WERI-Rb-1 (cell line): ENCODE measurements around the gene CACNB1.

ENCODE experiments used
- DNase-seq: peaks from one replicate; pipeline ENCODE4 v3.0.0-alpha.2; 2020
- H3K27ac ChIP-seq: fragments of 250-450 bp; sonication (Bioruptor Pico); 2 replicates; pipeline ENCODE4 v1.5.1; 2020; ENCODE audit warnings: mild to moderate bottlenecking, moderate library complexity
- H3K27me3 ChIP-seq: fragments of 250-450 bp; sonication (Bioruptor Pico); 2 replicates; pipeline ENCODE4 v1.5.1; 2021; ENCODE audit warnings: mild to moderate bottlenecking, low read depth, moderate library complexity; ENCODE audit not compliant: insufficient read depth, severe bottlenecking
- H3K36me3 ChIP-seq: fragments of 250-450 bp; sonication (Bioruptor Pico); 2 replicates; pipeline ENCODE4 v1.5.1; 2020; ENCODE audit warnings: mild to moderate bottlenecking, moderate library complexity
- H3K4me3 ChIP-seq: 2 replicates; pipeline ENCODE4 v1.5.1; 2011; ENCODE audit warnings: low read depth, mild to moderate bottlenecking, control low read depth, low read length
- H3K9me3 ChIP-seq: fragments of 250-450 bp; sonication (Bioruptor Pico); 2 replicates; pipeline ENCODE4 v1.5.1; 2021; ENCODE audit warnings: mild to moderate bottlenecking, moderate library complexity; ENCODE audit not compliant: severe bottlenecking
- TF ChIP-seq, protein P1 (sequence below): IDR thresholded peaks from 2 replicates; pipeline ENCODE4 v1.5.1; 2011; ENCODE audit warnings: low read depth, mild to moderate bottlenecking, control low read depth, inconsistent platforms, low read length

CACNB1 gene

DNA sequence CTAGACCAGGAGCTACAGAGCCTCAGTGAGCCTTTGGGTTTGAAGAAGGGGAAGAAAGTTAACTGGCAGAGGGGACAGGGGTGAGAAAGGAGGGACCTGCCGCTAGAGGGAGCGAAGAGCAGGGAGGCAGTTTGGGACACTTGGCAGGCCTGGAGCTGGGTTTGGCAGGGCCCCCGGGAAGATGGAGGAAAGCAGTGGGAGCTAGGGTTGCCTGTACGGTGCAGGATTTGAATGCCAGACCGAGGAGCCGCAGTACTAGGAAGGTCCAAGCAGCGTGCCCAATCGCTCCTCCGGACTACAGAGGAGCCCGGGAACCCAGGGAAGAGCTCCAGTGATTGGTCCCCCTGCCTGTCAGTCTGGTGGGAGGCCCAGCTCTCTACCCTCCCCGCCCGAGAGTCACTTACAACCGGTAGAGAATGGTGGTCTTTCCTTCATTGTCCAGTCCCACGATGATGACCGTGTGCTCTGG, 32.8 kb downstream of the CACNB1 start:
- H3K9me3 ChIP-seq = peaks cover 4% of the 10 kb centered on the region
- no peak overlapping the region for H3K4me3 ChIP-seq
- H3K27ac ChIP-seq = peak overlapping the region; percentile 83
- TF ChIP-seq, protein P1, sequence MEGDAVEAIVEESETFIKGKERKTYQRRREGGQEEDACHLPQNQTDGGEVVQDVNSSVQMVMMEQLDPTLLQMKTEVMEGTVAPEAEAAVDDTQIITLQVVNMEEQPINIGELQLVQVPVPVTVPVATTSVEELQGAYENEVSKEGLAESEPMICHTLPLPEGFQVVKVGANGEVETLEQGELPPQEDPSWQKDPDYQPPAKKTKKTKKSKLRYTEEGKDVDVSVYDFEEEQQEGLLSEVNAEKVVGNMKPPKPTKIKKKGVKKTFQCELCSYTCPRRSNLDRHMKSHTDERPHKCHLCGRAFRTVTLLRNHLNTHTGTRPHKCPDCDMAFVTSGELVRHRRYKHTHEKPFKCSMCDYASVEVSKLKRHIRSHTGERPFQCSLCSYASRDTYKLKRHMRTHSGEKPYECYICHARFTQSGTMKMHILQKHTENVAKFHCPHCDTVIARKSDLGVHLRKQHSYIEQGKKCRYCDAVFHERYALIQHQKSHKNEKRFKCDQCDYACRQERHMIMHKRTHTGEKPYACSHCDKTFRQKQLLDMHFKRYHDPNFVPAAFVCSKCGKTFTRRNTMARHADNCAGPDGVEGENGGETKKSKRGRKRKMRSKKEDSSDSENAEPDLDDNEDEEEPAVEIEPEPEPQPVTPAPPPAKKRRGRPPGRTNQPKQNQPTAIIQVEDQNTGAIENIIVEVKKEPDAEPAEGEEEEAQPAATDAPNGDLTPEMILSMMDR = peak; percentile 89
- no peaks in the 10 kb centered on the region for H3K36me3 ChIP-seq
- peak; percentile 79 for DNase-seq
- no peaks in the 10 kb centered on the region for H3K27me3 ChIP-seq

DNA sequence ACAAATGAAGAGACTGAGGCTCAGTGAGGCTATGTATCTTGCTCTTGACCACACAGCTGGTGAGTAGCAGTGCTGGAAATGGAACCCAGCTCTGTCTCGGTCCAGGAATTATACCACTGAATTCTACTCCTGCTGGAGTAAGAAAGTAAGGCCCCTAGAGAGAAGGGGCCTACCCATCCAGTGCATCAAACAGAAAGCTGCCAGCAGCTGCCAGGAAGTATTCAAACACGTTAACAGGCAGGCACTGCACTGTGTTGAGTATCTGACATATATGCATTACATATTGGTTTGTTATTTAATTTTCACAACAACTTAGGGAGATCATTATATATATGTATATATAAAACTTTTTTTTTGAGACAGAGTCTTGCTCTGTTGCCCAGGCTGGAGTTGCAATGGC, 35.5 kb downstream of the CACNB1 start:
- Histone ChIP-seq H3K9me3 (no peaks in the 10 kb centered on the region), H3K36me3 (no peaks in the 10 kb centered on the region), H3K4me3 (no peak overlapping the region), H3K27ac (no peak overlapping the region), H3K27me3 (no peaks in the 10 kb centered on the region)
- DNase-seq = no peak
- TF ChIP-seq, protein P1 = no peak

DNA sequence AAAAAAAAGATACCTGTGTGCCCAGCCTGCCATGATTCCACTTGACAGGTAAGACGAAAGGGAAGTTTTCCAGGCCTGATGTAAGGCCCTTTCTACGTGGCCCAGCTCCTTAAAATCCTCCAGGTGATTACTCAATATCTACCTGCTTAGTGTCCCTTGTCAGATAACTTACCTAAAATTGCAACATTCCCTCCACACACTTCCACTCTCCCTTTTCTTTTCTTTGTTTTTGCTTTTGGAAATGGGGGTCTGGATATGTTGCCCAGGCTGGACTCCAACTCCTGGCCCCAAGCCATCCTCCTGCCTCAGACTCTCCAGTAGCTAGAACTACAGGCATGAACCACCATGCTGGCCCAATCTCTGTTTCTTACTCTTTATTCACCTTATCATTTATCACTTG, 38.8 kb downstream of the CACNB1 start:
- Histone ChIP-seq H3K9me3 (no peaks in the 10 kb centered on the region), H3K36me3 (peaks cover 4% of the 10 kb centered on the region; the same call in 1 of the 2 replicates), H3K4me3 (no peak overlapping the region), H3K27ac (no peak overlapping the region), H3K27me3 (no peaks in the 10 kb centered on the region)
- no peak for DNase-seq
- TF ChIP-seq, protein P1 = no peak

DNA sequence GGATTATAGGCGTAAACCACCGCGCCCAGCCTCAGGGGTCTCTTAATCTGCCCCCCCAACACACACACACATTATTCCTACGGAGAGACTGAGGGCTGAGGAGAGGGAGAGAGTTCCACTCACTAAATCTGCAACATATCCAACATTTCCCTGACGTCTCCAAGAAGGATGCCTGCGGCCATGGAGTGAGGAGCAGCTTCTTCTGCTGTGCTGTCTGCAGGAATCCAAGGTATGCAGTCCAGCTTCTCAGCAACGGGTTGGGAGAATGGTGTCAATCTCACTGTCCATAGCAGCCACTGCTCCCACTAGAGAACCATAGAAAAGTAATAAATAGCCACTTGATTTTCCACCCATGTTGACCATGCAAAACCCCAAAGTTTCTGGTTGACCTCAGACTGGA, 41.0 kb downstream of the CACNB1 start:
- no peak for DNase-seq
- no peak overlapping the region for H3K27ac ChIP-seq
- no peaks in the 10 kb centered on the region for H3K9me3 ChIP-seq
- no peaks in the 10 kb centered on the region for H3K27me3 ChIP-seq
- TF ChIP-seq, protein P1 = no peak
- H3K4me3 ChIP-seq = no peak overlapping the region
- H3K36me3 ChIP-seq = peaks cover 4% of the 10 kb centered on the region; the same call in 1 of the 2 replicates

DNA sequence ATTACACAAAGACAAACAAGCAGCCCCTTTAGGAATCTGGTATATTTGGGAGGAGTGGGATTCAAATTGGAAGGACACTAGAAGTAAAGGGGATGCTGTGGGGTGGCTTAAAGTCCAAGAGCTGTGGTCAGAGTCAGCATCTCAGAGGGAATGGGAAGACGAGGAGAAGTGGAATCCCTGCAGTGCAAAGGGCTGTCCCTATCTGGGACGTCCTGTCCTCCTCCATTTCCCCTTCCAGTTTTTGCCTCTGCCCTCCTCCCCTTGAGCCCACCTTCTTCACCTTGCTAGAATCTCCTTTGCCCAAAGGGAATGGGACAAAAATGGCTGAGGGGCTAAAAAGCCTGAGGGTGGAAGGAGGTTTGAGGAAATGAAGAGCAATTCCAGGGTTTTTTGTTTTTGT, 41.8 kb downstream of the CACNB1 start:
- TF ChIP-seq, protein P1 = no peak
- Histone ChIP-seq H3K4me3 (no peak overlapping the region), H3K36me3 (peaks cover 4% of the 10 kb centered on the region; the same call in 1 of the 2 replicates), H3K9me3 (no peaks in the 10 kb centered on the region), H3K27me3 (no peaks in the 10 kb centered on the region), H3K27ac (no peak overlapping the region)
- DNase-seq = no peak

DNA sequence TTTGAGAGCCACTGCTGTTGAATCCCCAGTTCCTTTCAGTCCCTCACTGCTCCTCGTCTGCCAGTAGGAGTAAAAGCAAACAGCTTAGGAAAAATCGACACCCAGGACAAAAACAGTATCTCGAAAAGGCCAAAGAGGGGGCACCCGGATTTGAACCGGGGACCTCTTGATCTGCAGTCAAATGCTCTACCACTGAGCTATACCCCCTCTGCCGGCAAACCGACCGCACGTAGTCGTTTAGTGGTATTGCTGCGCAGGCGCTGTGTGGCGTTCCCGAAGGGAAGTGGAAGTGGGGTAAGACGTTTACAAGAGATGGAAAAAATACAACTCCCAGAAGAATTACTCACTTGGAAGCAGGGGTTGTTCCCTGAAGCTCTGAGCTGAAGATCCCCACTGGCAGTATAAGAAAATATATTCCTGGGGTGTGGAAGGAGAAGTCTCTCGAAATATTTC, 43.8 kb downstream of the CACNB1 start:
- H3K27me3 ChIP-seq = no peaks in the 10 kb centered on the region
- peaks cover 4% of the 10 kb centered on the region; the same call in 1 of the 2 replicates for H3K36me3 ChIP-seq
- peak overlapping the region; percentile 87 for H3K4me3 ChIP-seq
- TF ChIP-seq, protein P1 = no peak
- DNase-seq = peak; percentile 89
- no peaks in the 10 kb centered on the region for H3K9me3 ChIP-seq
- peak overlapping the region; percentile 90 for H3K27ac ChIP-seq
